K562 (cell line): ENCODE measurements around the gene STK11. TPM values are rescaled to one million over a fixed set of nuclear protein-coding genes. Genes with fewer than 3 reads are reported as not detected.

ENCODE experiments used
- CREB3 ChIP-seq: fragments of 450-650 bp; conservative IDR thresholded peaks from 2 replicates; pipeline ENCODE4 v1.6.1; 2016; ENCODE audit warnings: missing genetic modification characterization, low read depth, mild to moderate bottlenecking, missing compliant biosample characterization, moderate library complexity
- CUX1 ChIP-seq: fragments of 200-800 bp; sonication (Bioruptor generic); IDR thresholded peaks from 2 replicates; pipeline ENCODE4 v1.6.1; 2016; ENCODE audit warnings: missing genetic modification characterization, missing compliant biosample characterization
- DEAF1 ChIP-seq: fragments of 450-650 bp; formaldehyde crosslinking; IDR thresholded peaks from 2 replicates; pipeline ENCODE4 v1.4.0; 2020; ENCODE audit warnings: mild to moderate bottlenecking, moderate library complexity
- ELK3 ChIP-seq: fragments of 450-650 bp; formaldehyde crosslinking; IDR thresholded peaks from 2 replicates; pipeline ENCODE4 v1.4.0; 2020; ENCODE audit warnings: mild to moderate bottlenecking
- HES1 ChIP-seq: fragments of 450-650 bp; IDR thresholded peaks from 2 replicates; pipeline ENCODE4 v1.6.1; 2016; ENCODE audit warnings: low read depth, mild to moderate bottlenecking, moderate library complexity
- L3MBTL2 ChIP-seq: fragments of 450-650 bp; IDR thresholded peaks from 2 replicates; pipeline ENCODE4 v1.6.1; 2016; ENCODE audit warnings: mild to moderate bottlenecking, moderate library complexity
- MAFK ChIP-seq: IDR thresholded peaks from 2 replicates; pipeline ENCODE4 v1.6.1; 2011; ENCODE audit warnings: low read length, improper control_type of control experiment
- MYC ChIP-seq, 2 experiments: fragments of 250-450 bp in 1 of 2; sonication (Bioruptor Pico) in 1 of 2; IDR thresholded peaks; 2 replicates each; pipeline versions ENCODE4 v1.5.1 to v1.6.1; 2012 to 2021; ENCODE audit warnings: low read depth in 2 of 2, borderline replicate concordance in 1 of 2, improper control_type of control experiment in 1 of 2, low read length in 1 of 2, mild to moderate bottlenecking in 1 of 2, moderate library complexity in 1 of 2
- NCOA4 ChIP-seq: fragments of 450-650 bp; IDR thresholded peaks from 2 replicates; pipeline ENCODE4 v1.6.1; 2018; ENCODE audit warnings: mild to moderate bottlenecking; ENCODE audit not compliant: partially characterized antibody
- NFIC ChIP-seq: fragments of 450-650 bp; IDR thresholded peaks from 2 replicates; pipeline ENCODE4 v1.6.1; 2017; ENCODE audit warnings: mild to moderate bottlenecking, inconsistent platforms
- PHB ChIP-seq: fragments of 250-450 bp; sonication (Bioruptor Pico); IDR thresholded peaks from 2 replicates; pipeline ENCODE4 v1.5.0; 2021
- RFX7 ChIP-seq: fragments of 250-450 bp; sonication (Bioruptor Pico); IDR thresholded peaks from 2 replicates; pipeline ENCODE4 v1.5.1; 2021; ENCODE audit warnings: mild to moderate bottlenecking
- STAT5B ChIP-seq: fragments of 250-450 bp; sonication (Bioruptor Pico); IDR thresholded peaks from 2 replicates; pipeline ENCODE4 v1.8.0; 2021; ENCODE audit warnings: mild to moderate bottlenecking, inconsistent platforms
- TFAM ChIP-seq: fragments of 250-450 bp; sonication (Bioruptor Pico); conservative IDR thresholded peaks from 2 replicates; pipeline ENCODE4 v1.5.0; 2021; ENCODE audit warnings: mild to moderate bottlenecking, moderate library complexity
- ZBTB2 ChIP-seq: fragments of 450-650 bp; IDR thresholded peaks from 2 replicates; pipeline ENCODE4 v1.6.1; 2016; ENCODE audit warnings: antibody characterized with exemption
- polyA plus RNA-seq, 8 experiments: library from polyadenylated mRNA; depleted of rRNA in 4 of 8; stranded (reverse) in 5 of 8; unstranded in 3 of 8; fragments of >200 nt; fragmentation: Nextera tagmentation in 2 of 8; fragmentation: Illumina TruSeq in 1 of 8; extraction: Ambion mirVana in 2 of 8; extraction: Trizol in 1 of 8; gene quantifications; 2 replicates each; pipeline versions ENCODE4 v1.2.1 to v1.2.3, GENCODE V29; 2011 to 2014; ENCODE audit warnings: inconsistent platforms in 1 of 8, missing spikeins in 1 of 8
- total RNA-seq, 7 experiments: library from RNA; depleted of rRNA in 6 of 7; stranded (reverse); fragments of >200 nt in 6 of 7; fragmentation: Illumina TruSeq in 2 of 7; extraction: Trizol in 2 of 7; gene quantifications; 2 replicates each; pipeline versions ENCODE4 v1.2.1 to v1.2.3, GENCODE V29; 2011 to 2021; ENCODE audit warnings: low replicate concordance in 1 of 7

The STK11 gene
- total and polyA plus RNA-seq, 9 of the 15 experiments (the other 6 are each of a cell fraction or from before 2014, with no cell fraction given): 0.15 to 96.5 (median 31.7) TPM

GRCh38 chr19:1173845-1174809, 31.5 kb upstream of the STK11 start, which contains the start of gene SBNO2 (continued):
- no peak for TF ChIP-seq HES1
- 0 out of 2 replicates have a peak, but pooled peaks have one; percentile 44 for TF ChIP-seq ZBTB2
- TF ChIP-seq CUX1 (CRISPR knock-in tag): no peak
- no peak for TF ChIP-seq CREB3 (tag)
- peak; percentile 92 for TF ChIP-seq MYC (IDR thresholded peaks at IDR 0.05; ENCODE audit: low read depth, low read length)
- no peak for TF ChIP-seq MYC (CRISPR knock-in tag; IDR thresholded peaks at IDR 0.05; ENCODE audit: borderline replicate concordance, low read depth)
- TF ChIP-seq ELK3 (CRISPR knock-in tag): no peak
- TF ChIP-seq NFIC: no peak; the same call in 1 of the 2 replicates
- TF ChIP-seq PHB (CRISPR knock-in tag): no peak
- no peak for TF ChIP-seq STAT5B (CRISPR knock-in tag)
- TF ChIP-seq DEAF1 (CRISPR knock-in tag): no peak
- TF ChIP-seq L3MBTL2: peak; percentile 74
- TF ChIP-seq TFAM (CRISPR knock-in tag): no peak
- no peak for TF ChIP-seq RFX7 (CRISPR knock-in tag)
- TF ChIP-seq NCOA4: no peak
- TF ChIP-seq MAFK: no peak
